T-helper 2 cell (primary cell): ENCODE measurements around the gene SLC28A1.
"Not testable (repeated sequence)": the region's sequence is repeated elsewhere in the genome, so short reads cannot be mapped to it uniquely, and the experiment has no call there.

Source experiments
- DNase-seq, 5 experiments: peaks; one replicate each; pipeline versions ENCODE4 v3.0.0 to v3.0.0-alpha.2; 2012 to 2022

Gene SLC28A1

GRCh38 chr15:84910928-84911623, 26.6 kb downstream of the SLC28A1 start:
- no peak for DNase-seq

GRCh38 chr15:84911879-84912660, 27.6 kb downstream of the SLC28A1 start:
- DNase-seq, result no peak

DNA sequence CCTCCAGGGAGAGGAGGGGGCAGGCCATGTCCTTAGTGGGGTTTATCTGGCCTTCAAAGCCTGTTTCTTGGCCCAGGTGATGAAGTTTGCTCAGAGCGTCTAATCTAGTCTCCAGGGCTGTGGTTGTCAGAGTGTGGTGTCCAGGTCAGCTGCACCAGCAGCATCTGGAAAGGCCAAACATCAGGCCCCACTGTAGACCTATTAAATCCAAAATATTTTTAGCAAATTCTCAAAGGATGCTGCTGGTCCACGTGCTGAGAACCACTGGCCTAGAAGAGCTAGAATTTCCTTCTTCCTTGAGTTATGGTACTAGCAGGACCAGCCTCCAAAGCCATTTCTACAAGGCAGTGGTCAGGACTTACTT, 28.9 kb downstream of the SLC28A1 start:
- DNase-seq, result no peak

- DNase-seq, result no peak
Measured at GRCh38 chr15:84914351-84914750, 29.9 kb downstream of the SLC28A1 start.

DNA sequence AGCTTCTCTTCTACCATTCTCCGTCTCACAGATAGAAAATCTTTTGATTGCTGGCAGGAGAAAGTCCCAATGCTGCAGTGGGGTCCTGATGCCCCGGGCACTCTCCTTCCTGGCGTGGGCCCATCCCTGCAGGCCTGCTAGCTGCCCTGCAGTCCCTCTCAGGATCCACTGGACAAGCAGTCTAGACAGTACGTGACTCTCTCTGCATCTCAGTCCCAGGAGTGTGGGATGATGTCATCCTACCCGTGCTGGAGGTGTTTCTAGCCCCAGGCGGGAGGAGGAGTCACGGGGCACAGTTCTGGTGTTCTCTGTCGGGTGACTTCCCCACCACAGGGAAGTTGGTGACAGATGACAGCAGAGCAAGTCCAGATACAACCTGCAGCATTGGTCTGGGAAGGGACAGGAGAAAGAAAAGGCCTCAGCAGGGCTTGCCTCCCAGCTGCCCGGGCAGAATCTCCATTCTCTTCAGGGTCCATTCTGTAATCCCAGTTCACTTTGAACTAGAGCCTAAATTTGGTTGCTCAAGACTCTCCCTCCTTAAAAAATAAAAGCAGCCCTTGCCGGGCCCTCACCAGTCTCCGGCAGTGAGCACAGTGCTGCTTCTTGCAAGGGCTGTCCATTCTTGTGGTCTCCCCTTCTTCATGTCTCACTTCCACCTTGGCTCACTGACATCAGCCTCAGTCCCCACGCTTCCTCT, 30.6 kb downstream of the SLC28A1 start:
- peak in 1 of 5 experiments; percentile 83 for DNase-seq

DNA sequence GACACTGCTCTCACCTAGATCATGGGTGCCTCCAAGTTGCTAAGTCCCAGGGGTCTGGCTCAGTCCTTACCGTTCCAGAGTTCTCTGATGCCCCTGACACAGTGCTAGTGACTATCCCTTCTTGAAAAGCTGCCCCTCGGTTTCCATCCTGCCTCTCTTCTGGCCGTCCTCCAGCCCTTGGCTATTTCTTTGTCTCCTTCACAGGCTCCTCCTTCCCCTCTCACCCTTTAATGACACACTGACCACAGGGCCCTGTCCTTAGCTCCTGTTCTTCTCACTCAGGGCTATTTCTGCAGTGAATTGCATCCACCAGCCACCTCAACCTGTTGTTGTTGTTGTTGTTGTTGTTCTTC, 31.1 kb downstream of the SLC28A1 start:
- no peak for DNase-seq

GRCh38 chr15:84917452-84917851, 33.0 kb downstream of the SLC28A1 start:
- DNase-seq, result no peak

DNA sequence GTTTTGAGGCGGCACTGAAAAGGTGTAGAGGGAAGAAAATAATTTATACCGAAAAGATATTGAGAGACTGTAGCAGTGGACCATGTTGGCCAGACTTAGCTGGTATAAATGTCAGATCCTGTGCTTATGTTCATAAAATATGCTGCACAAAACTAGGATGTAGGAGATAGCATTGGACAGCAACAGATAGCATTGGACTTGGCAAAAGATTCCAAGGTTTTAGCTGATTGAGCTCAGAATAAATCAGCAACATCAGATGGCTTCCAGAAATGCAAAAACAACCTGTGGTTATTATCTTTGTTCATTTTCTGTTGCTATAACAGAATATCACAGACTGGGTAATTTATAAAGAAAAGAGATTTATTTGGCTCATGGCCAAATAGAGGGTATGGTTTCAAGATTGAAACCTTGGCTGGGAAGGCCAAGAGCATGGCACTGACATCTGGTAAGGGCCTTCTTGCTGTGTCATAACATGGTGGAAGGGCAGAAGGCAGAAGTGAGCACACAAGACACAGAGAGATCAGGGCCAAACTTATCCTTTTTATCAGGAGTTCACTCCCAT, 34.7 kb downstream of the SLC28A1 start:
- no peak for DNase-seq

GRCh38 chr15:84921121-84921520, 36.7 kb downstream of the SLC28A1 start:
- no peak for DNase-seq

DNA sequence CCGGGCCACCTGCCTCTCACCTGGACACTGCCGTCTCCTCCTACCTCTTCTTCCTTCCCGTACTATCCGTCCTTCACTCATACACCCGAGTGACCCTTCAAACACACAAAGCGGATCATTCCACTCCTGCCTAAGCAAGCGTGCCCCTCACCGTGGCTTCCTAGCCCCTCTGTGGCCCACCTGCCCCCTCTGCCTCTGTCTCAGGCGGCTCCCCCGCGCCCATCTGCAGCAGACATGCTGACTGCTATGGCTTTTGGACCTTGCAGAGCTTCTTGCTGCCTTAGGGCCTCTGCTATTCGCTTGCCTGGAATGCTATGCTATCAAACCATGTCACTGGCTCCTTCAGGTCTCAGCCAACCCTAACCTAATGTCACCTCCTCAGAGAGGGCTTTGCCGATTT, 38.1 kb downstream of the SLC28A1 start:
- no peak for DNase-seq

GRCh38 chr15:84924077-84924731, 39.7 kb downstream of the SLC28A1 start:
- no peak for DNase-seq

DNA sequence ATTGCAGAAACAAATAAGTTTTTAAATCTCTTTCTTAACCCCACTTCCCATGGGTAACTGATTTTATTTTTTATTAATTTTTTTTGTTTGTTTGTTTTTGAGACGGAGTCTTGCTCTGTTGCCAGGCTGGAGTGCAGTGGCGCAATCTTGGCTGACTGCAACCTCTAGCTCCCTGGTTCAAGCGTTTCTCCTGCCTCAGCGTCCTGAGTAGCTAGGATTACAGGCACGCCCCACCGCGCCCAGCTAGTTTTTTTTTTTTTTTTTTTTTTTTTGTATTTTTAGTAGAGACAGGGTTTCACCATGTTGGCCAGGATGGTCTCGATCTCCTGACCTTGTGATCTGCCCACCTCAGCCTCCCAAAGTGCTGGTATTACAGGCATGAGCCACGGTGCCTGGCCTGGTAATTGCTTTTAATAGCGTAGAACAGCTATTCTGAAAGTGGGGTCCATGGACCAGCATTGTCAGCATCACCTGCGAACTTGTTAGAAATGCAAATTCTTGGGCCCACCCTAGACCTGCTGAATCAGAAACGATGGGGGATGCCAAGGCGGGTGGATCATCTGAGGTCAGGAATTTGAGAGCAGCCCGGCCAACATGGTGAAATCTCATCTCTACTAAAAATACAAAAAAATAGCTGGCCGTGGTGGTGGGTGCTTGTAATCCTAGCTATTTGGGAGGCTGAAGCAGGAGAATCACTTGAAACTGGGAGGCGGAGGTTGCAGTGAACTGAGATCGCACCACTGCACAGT, 40.5 kb downstream of the SLC28A1 start:
- not testable (repeated sequence) for DNase-seq

DNA sequence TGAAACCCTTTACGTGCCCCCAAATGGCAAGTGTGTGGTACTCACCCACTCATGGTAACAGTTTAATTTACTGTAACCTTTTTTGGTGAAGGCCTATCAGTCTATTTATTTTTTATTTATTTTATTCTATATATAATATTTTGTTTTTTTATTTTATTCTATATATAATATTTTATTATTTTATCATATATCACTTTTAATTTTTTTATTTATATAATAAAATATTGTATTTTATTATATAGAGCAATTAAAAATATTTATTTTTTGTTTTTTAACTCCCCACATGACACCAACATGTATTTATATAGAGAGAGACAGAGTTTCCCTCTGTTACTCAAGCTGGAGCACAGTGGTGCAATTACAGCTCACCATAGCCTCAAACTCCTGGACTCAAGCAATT, 41.4 kb downstream of the SLC28A1 start:
- DNase-seq, result no peak

- no peak for DNase-seq
Measured at GRCh38 chr15:84926491-84927230, 42.2 kb downstream of the SLC28A1 start.

DNA sequence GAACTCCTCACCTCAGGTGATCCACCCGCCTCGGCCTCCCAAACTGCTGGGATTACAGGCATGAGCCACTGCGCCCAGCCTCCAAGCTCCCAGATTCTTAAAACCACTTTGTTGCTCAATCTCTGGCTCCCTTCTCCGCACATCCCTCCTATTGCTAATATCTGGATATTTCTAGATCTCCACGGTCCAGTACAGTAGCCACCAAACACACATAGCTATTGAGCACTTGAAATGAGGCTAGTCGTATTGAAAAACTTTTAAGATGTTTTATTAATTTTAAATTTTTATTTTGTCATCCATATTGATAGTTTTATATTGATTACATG, 44.3 kb downstream of the SLC28A1 start:
- DNase-seq, result no peak

GRCh38 chr15:84929795-84930603, 45.5 kb downstream of the SLC28A1 start:
- DNase-seq, result peak in 1 of 5 experiments; percentile 18

DNA sequence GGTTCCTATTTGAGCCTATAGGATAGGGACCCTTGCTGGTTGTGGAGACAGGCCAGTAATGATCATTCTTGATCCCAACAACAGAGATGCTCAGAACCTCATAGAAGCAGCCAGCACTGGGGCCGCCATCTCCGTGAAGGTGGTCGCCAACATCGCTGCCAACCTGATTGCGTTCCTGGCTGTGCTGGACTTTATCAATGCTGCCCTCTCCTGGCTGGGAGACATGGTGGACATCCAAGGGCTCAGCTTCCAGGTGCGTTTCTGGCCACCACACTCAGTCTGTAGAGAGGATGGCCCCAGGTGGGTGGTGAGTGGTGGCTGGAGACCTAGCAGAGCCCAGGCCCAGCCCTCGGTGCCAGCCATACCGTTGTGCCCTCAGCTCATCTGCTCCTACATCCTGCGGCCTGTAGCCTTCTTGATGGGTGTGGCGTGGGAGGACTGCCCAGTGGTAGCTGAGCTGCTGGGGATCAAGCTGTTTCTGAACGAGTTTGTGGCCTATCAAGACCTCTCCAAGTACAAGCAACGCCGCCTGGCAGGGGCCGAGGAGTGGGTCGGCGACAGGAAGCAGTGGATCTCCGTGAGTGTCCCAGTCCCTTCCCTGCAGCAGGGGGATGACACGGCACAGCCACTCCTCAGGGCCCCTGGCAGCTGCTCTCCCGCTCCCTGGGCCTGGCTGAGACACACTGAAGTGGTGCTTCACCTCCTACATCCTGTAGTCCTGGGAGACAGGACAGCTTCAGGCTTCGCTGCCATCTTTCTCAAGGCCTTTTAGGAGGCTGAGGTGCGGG, 50.7 kb downstream of the SLC28A1 start:
- no peak for DNase-seq

DNA sequence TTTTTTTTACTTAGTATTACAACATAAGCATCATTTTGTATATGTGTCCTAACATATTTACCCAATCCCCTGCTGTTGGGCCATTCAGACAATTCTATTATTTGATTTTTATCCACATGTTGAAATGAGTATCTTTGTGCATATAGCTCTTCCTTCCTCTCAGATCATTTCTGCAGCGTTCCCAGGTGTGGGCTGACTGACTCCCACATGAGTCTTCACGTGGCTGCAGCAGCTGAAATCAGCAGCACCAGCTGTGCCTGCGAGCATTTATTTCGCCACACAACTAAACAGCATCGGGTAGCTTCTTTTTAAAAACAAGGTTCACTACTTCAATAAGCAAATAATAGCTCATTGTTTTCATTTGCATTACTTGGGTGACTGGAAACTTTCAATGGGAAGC, 52.7 kb downstream of the SLC28A1 start:
- no peak for DNase-seq

GRCh38 chr15:84938726-84939125, 54.3 kb downstream of the SLC28A1 start:
- DNase-seq, result no peak

- no peak for DNase-seq
Measured at GRCh38 chr15:84940399-84940798, 55.9 kb downstream of the SLC28A1 start.
